K562 (cell line): ENCODE results near the gene DOCK1. TPM values are rescaled to one million over a fixed set of nuclear protein-coding genes. Genes with fewer than 3 reads are reported as not detected.

Experiments
- ATAC-seq: fragments of 200-7000 bp; cut with Tn5 transposase; 3 replicates; pipeline ENCODE4 v1.9.1; 2020; ENCODE audit warnings: moderate library complexity
- BruUV-seq: library from RNA; stranded (reverse); fragments of 400-500 nt; replicated peaks from 2 replicates; lab custom pipeline; 2021; lab: Mats Ljungman, UMichigan
- CTCF ChIA-PET: fragments of 300-600 bp; formaldehyde crosslinking; extraction: SDS; loops from one replicate; lab custom pipeline; 2021; ENCODE audit warnings: low intra/inter-chr PET ratio; lab: Yijun Ruan, JAX
- POLR2A ChIA-PET: fragments of 300-600, 350-650 bp; sonication (Branson Sonifier 250); formaldehyde crosslinking; extraction: SDS; loops from one replicate; lab custom pipeline; 2021; ENCODE audit warnings: antibody characterized with exemption, inconsistent platforms; lab: Yijun Ruan, JAX
- DNase-seq, 4 experiments: peaks; one replicate each; pipeline versions ENCODE4 v3.0.0 to v3.0.0-alpha.2; 2011 to 2018; ENCODE audit warnings: low spot score in 3 of 4, mixed read lengths in 3 of 4; ENCODE audit errors: extremely low read depth in 1 of 4
- FAIRE-seq: peaks from 2 replicates; lab custom pipeline; 2011; peaks lifted over from hg19 to GRCh38; lab: Jason Lieb, UNC
- H2AFZ ChIP-seq: 2 replicates; pipeline ENCODE4 v1.6.0; 2011; ENCODE audit warnings: low read depth, low read length, control low read depth, inconsistent platforms
- H3K27ac ChIP-seq: fragments of 200-600 bp; 3 replicates; pipeline ENCODE4 v1.8.0; 2011; ENCODE audit warnings: low read depth, mild to moderate bottlenecking, control low read depth, inconsistent platforms, low read length, moderate library complexity, mixed read lengths; ENCODE audit errors: extremely low read depth
- H3K27me3 ChIP-seq, 2 experiments: fragments of 300-600 bp in 1 of 2; 2 replicates in 1 of 2; 3 replicates in 1 of 2; pipeline versions ENCODE4 v1.6.0 to v1.8.0; 2011; ENCODE audit warnings: inconsistent platforms in 2 of 2, low read length in 2 of 2, mild to moderate bottlenecking in 1 of 2, mixed read lengths in 1 of 2, moderate library complexity in 1 of 2; ENCODE audit not compliant: control insufficient read depth in 2 of 2, insufficient read depth in 2 of 2
- H3K36me3 ChIP-seq: fragments of 300-600 bp; 3 replicates; pipeline ENCODE4 v1.8.0; 2011; ENCODE audit warnings: mild to moderate bottlenecking, low read length, inconsistent platforms; ENCODE audit not compliant: control insufficient read depth, insufficient read depth
- H3K4me1 ChIP-seq, 2 experiments: fragments of 200-600 bp in 1 of 2; replicated peaks in 1 of 2; 2 replicates in 1 of 2; 3 replicates in 1 of 2; pipeline versions ENCODE4 v1.5.1 to v1.8.0; 2011; ENCODE audit warnings: inconsistent platforms in 2 of 2, low read length in 2 of 2, mild to moderate bottlenecking in 1 of 2, mixed read lengths in 1 of 2, moderate library complexity in 1 of 2; ENCODE audit not compliant: control insufficient read depth in 2 of 2, insufficient read depth in 2 of 2
- H3K4me2 ChIP-seq: 2 replicates; pipeline ENCODE4 v1.6.1; 2011; ENCODE audit warnings: low read length, control low read depth, inconsistent platforms, mixed read lengths; ENCODE audit not compliant: insufficient read depth
- H3K4me3 ChIP-seq: fragments of 200-600 bp; sonication (generic), shearing (Covaris generic); 2 replicates; pipeline ENCODE4 v1.5.1; 2016; ENCODE audit warnings: control low read depth, inconsistent platforms
- H3K79me2 ChIP-seq: fragments of 200-600 bp; 3 replicates; pipeline ENCODE4 v1.8.0; 2011; ENCODE audit warnings: low read length, inconsistent platforms; ENCODE audit not compliant: control insufficient read depth, insufficient read depth
- H3K9ac ChIP-seq, 2 experiments: 2 replicates each; pipeline versions ENCODE4 v1.6.0 to v1.6.1; 2011; ENCODE audit warnings: low read depth in 2 of 2, low read length in 2 of 2, control low read depth in 1 of 2, inconsistent platforms in 1 of 2, mild to moderate bottlenecking in 1 of 2, mixed read lengths in 1 of 2; ENCODE audit not compliant: insufficient read depth in 1 of 2
- H3K9me1 ChIP-seq: one replicate; pipeline ENCODE4 v1.6.0; 2011; ENCODE audit warnings: inconsistent platforms, mild to moderate bottlenecking, low read length, moderate library complexity; ENCODE audit not compliant: control insufficient read depth, insufficient read depth
- H3K9me3 ChIP-seq: replicated peaks from 2 replicates; pipeline ENCODE4 v1.5.1; 2011; ENCODE audit warnings: low read depth, low read length, inconsistent platforms; ENCODE audit not compliant: control insufficient read depth, insufficient read depth
- H4K20me1 ChIP-seq: replicated peaks from 2 replicates; pipeline ENCODE4 v1.6.1; 2011; ENCODE audit warnings: low read length, inconsistent platforms, mixed read lengths; ENCODE audit not compliant: control insufficient read depth, insufficient read depth
- BRF2 ChIP-seq: IDR thresholded peaks from 3 replicates; pipeline ENCODE4 v1.6.1; 2011; ENCODE audit warnings: borderline replicate concordance, mild to moderate bottlenecking; ENCODE audit not compliant: insufficient read length, insufficient read depth
- CEBPB ChIP-seq: fragments of 450-650 bp; IDR thresholded peaks from 2 replicates; pipeline ENCODE4 v1.6.1; 2016; ENCODE audit warnings: missing genetic modification characterization, missing compliant biosample characterization
- CHD2 ChIP-seq: IDR thresholded peaks from 2 replicates; pipeline ENCODE4 v1.6.1; 2011; ENCODE audit warnings: low read depth, low read length
- CSDE1 ChIP-seq, 2 experiments: fragments of 450-650 bp; IDR thresholded peaks; 2 replicates each; pipeline ENCODE4 v1.6.1; 2016; ENCODE audit warnings: mild to moderate bottlenecking in 1 of 2
- E2F5 ChIP-seq: sonication (generic); formaldehyde crosslinking; IDR thresholded peaks from 2 replicates; pipeline ENCODE4 v1.8.0; 2022; ENCODE audit warnings: mild to moderate bottlenecking, missing genetic modification reagents
- HBP1 ChIP-seq: fragments of 450-650 bp; formaldehyde crosslinking; IDR thresholded peaks from 2 replicates; pipeline ENCODE4 v1.4.0; 2022; ENCODE audit warnings: missing genetic modification characterization
- IRF1 ChIP-seq: sonication (generic); formaldehyde crosslinking; IDR thresholded peaks from 2 replicates; pipeline ENCODE4 v1.8.0; 2022; ENCODE audit warnings: missing genetic modification reagents, mild to moderate bottlenecking, borderline replicate concordance
- LCOR ChIP-seq: sonication (generic); formaldehyde crosslinking; IDR thresholded peaks from 2 replicates; pipeline ENCODE4 v1.8.0; 2022; ENCODE audit warnings: mild to moderate bottlenecking, missing genetic modification reagents
- MYC ChIP-seq, 2 experiments: fragments of 250-450 bp in 1 of 2; sonication (Bioruptor Pico) in 1 of 2; IDR thresholded peaks; 2 replicates each; pipeline versions ENCODE4 v1.5.1 to v1.6.1; 2012 to 2021; ENCODE audit warnings: low read depth in 2 of 2, borderline replicate concordance in 1 of 2, improper control_type of control experiment in 1 of 2, low read length in 1 of 2, mild to moderate bottlenecking in 1 of 2, moderate library complexity in 1 of 2
- NFXL1 ChIP-seq: fragments of 450-650 bp; formaldehyde crosslinking; IDR thresholded peaks from 2 replicates; pipeline ENCODE4 v1.4.0; 2021; ENCODE audit warnings: mild to moderate bottlenecking
- POLR2AphosphoS5 ChIP-seq: IDR thresholded peaks from 2 replicates; pipeline ENCODE4 v1.6.1; 2011; ENCODE audit warnings: mild to moderate bottlenecking, low read depth, low read length, moderate library complexity; ENCODE audit not compliant: control insufficient read depth, insufficient read depth
- SAFB ChIP-seq: fragments of 200-400 bp; formaldehyde crosslinking; IDR thresholded peaks from 2 replicates; pipeline ENCODE4 v1.6.1; 2017; ENCODE audit warnings: low read depth, low read length, borderline replicate concordance
- TFAP4 ChIP-seq: sonication (generic); formaldehyde crosslinking; IDR thresholded peaks from 2 replicates; pipeline ENCODE4 v1.8.0; 2022; ENCODE audit warnings: missing genetic modification reagents, mild to moderate bottlenecking, moderate library complexity, borderline replicate concordance
- ZNF134 ChIP-seq: fragments of 250-450 bp; sonication (Bioruptor Pico); conservative IDR thresholded peaks from 2 replicates; pipeline ENCODE4 v1.4.0; 2020
- ZNF436 ChIP-seq: fragments of 250-450, 450-650 bp; sonication (Bioruptor Pico); formaldehyde crosslinking; IDR thresholded peaks from 2 replicates; pipeline ENCODE4 v1.7.0; 2020; ENCODE audit warnings: mild to moderate bottlenecking
- ZNF444 ChIP-seq: fragments of 250-450 bp; sonication (Bioruptor Pico); IDR thresholded peaks from 2 replicates; pipeline ENCODE4 v1.4.0; 2020; ENCODE audit warnings: mild to moderate bottlenecking, moderate library complexity
- ZNF696 ChIP-seq: fragments of 250-450 bp; sonication (Bioruptor Pico); conservative IDR thresholded peaks from 2 replicates; pipeline ENCODE4 v1.4.0; 2020; ENCODE audit warnings: mild to moderate bottlenecking, moderate library complexity
- WGBS: fragments of 100-300 bp; shearing (Covaris generic); methylation state at CpG from one replicate; pipeline ENCODE4 v1.1.6; 2016; ENCODE audit warnings: low coverage, mixed read lengths; ENCODE audit not compliant: insufficient coverage; ENCODE audit errors: missing lambda C conversion rate; 5-methylcytosine and 5-hydroxymethylcytosine counted together
- in situ Hi-C: fragments of 300-500 bp; cut with MboI; formaldehyde crosslinking; loops from 4 replicates; pipeline ENCODE4 v1.15.0; 2018; ENCODE audit warnings: inconsistent platforms, mixed read lengths
- intact Hi-C: fragments of 100-400 bp; cut with micrococcal nuclease; formaldehyde crosslinking; loops from 2 replicates; pipeline ENCODE4 v1.14.2; 2022
- polyA plus RNA-seq, 8 experiments: library from polyadenylated mRNA; depleted of rRNA in 4 of 8; stranded (reverse) in 5 of 8; unstranded in 3 of 8; fragments of >200 nt; fragmentation: Nextera tagmentation in 2 of 8; fragmentation: Illumina TruSeq in 1 of 8; extraction: Ambion mirVana in 2 of 8; extraction: Trizol in 1 of 8; gene quantifications; 2 replicates each; pipeline versions ENCODE4 v1.2.1 to v1.2.3, GENCODE V29; 2011 to 2014; ENCODE audit warnings: inconsistent platforms in 1 of 8, missing spikeins in 1 of 8
- total RNA-seq, 7 experiments: library from RNA; depleted of rRNA in 6 of 7; stranded (reverse); fragments of >200 nt in 6 of 7; fragmentation: Illumina TruSeq in 2 of 7; extraction: Trizol in 2 of 7; gene quantifications; 2 replicates each; pipeline versions ENCODE4 v1.2.1 to v1.2.3, GENCODE V29; 2011 to 2021; ENCODE audit warnings: low replicate concordance in 1 of 7

Gene DOCK1
- total and polyA plus RNA-seq, 9 of the 15 experiments (the other 6 are each of a cell fraction or from before 2014, with no cell fraction given) = 0.31 TPM; not detected in 8

- no peak overlapping the region for H3K4me2 ChIP-seq
- H2AFZ ChIP-seq = no peak overlapping the region
- H3K36me3 ChIP-seq = no peaks in the 10 kb centered on the region
- CTCF ChIA-PET = no interaction called here
- no peak for TF ChIP-seq IRF1
- TF ChIP-seq SAFB = no peak
- TF ChIP-seq E2F5 = no peak
- no peak for TF ChIP-seq CSDE1 (IDR thresholded peaks at IDR 0.05)
- TF ChIP-seq MYC (IDR thresholded peaks at IDR 0.05; ENCODE audit: low read depth, low read length) = no peak
- no peak for TF ChIP-seq MYC (CRISPR knock-in tag; IDR thresholded peaks at IDR 0.05; ENCODE audit: borderline replicate concordance, low read depth)
- TF ChIP-seq ZNF696 = no peak
- TF ChIP-seq ZNF436 = no peak
- no peak for TF ChIP-seq CEBPB (tag)
- TF ChIP-seq ZNF444 (CRISPR knock-in tag) = no peak
- no peak for TF ChIP-seq HBP1 (CRISPR knock-in tag)
- no peak for TF ChIP-seq ZNF134 (CRISPR knock-in tag)
- no peak for TF ChIP-seq BRF2
- no peak for TF ChIP-seq POLR2AphosphoS5
- no peak for TF ChIP-seq CHD2
- no peak for TF ChIP-seq NFXL1
- no peak for TF ChIP-seq TFAP4 (CRISPR knock-in tag)
- TF ChIP-seq LCOR (CRISPR knock-in tag) = no peak
- TF ChIP-seq, all 486 proteins: peak for 0
- Histone ChIP-seq H3K9me1 (no peaks in the 10 kb centered on the region), H3K27ac (no peak overlapping the region), H3K79me2 (no peaks in the 10 kb centered on the region), H4K20me1 (no peaks in the 10 kb centered on the region), H3K4me1 (no peaks in the 10 kb centered on the region), H3K9ac (no peak overlapping the region), H3K9me3 (no peaks in the 10 kb centered on the region), H3K27me3 (no peaks in the 10 kb centered on the region), H3K4me3 (no peak overlapping the region)
- POLR2A ChIA-PET = no interaction called here
- no peak for FAIRE-seq
- BruUV-seq = no TSS peak
- 0% methylated on average over 4 of the region's 4 CpGs for WGBS
- in situ Hi-C loops (no loop called here), intact Hi-C loops (no loop called here)
- no peak for ATAC-seq
- no peak for DNase-seq
Observed at GRCh38 chr10:127272076-127272475, 366.8 kb downstream of the DOCK1 start.
